DOHH2 (cell line): ENCODE data around the gene SEC24B.

Experiments
- H3F3A ChIP-seq: fragments of 200-600 bp; sonication (generic), shearing (Covaris generic); 2 replicates; pipeline ENCODE4 v1.6.0; 2016; ENCODE audit warnings: antibody characterized with exemption, mild to moderate bottlenecking; ENCODE audit not compliant: control insufficient read depth, insufficient read depth
- H3K27ac ChIP-seq: fragments of 200-600 bp; sonication (generic); 2 replicates; pipeline ENCODE4 v1.5.1; 2014; ENCODE audit warnings: low read depth, mild to moderate bottlenecking, low read length, moderate library complexity
- H3K27me3 ChIP-seq: fragments of 200-600 bp; sonication (generic); 2 replicates; pipeline ENCODE4 v1.6.1; 2014; ENCODE audit warnings: mild to moderate bottlenecking, low read length, mixed read lengths; ENCODE audit not compliant: control insufficient read depth
- H3K36me3 ChIP-seq: fragments of 200-600 bp; sonication (generic); 2 replicates; pipeline ENCODE4 v1.6.1; 2014; ENCODE audit warnings: mild to moderate bottlenecking, low read length, moderate library complexity, mixed read lengths; ENCODE audit not compliant: control insufficient read depth
- H3K4me1 ChIP-seq: fragments of 200-600 bp; sonication (generic); 2 replicates; pipeline ENCODE4 v1.6.1; 2014; ENCODE audit warnings: mild to moderate bottlenecking, low read length, mixed read lengths; ENCODE audit not compliant: control insufficient read depth
- H3K4me2 ChIP-seq: fragments of 200-600 bp; sonication (generic); 2 replicates; pipeline ENCODE4 v1.6.0; 2014; ENCODE audit warnings: mild to moderate bottlenecking, low read length, moderate library complexity
- H3K4me3 ChIP-seq: fragments of 200-600 bp; sonication (generic); 2 replicates; pipeline ENCODE4 v1.5.1; 2014; ENCODE audit warnings: mild to moderate bottlenecking, low read length, mixed read lengths
- H3K79me2 ChIP-seq: fragments of 200-600 bp; sonication (generic); 2 replicates; pipeline ENCODE4 v1.6.1; 2014; ENCODE audit warnings: mild to moderate bottlenecking, low read length, mixed read lengths; ENCODE audit not compliant: control insufficient read depth
- H3K9me2 ChIP-seq: fragments of 200-600 bp; sonication (generic); replicated peaks from 2 replicates; pipeline ENCODE4 v1.6.1; 2014; ENCODE audit warnings: mild to moderate bottlenecking, low read length, mixed read lengths; ENCODE audit not compliant: control insufficient read depth
- H3K9me3 ChIP-seq: fragments of 200-600 bp; sonication (generic); 2 replicates; pipeline ENCODE4 v1.6.1; 2014; ENCODE audit warnings: antibody characterized with exemption, low read length, mixed read lengths; ENCODE audit not compliant: control insufficient read depth, insufficient read depth
- H4K20me1 ChIP-seq: fragments of 200-600 bp; sonication (generic); 2 replicates; pipeline ENCODE4 v1.6.0; 2014; ENCODE audit warnings: low read depth, mild to moderate bottlenecking, antibody characterized with exemption, low read length, moderate library complexity; ENCODE audit not compliant: control insufficient read depth, insufficient read depth
- CTCF ChIP-seq: fragments of 200-600 bp; sonication (generic); IDR thresholded peaks from one replicate; pipeline ENCODE4 v1.5.1; 2014; ENCODE audit warnings: antibody characterized with exemption, mild to moderate bottlenecking, low read depth, low read length; ENCODE audit not compliant: poor library complexity, severe bottlenecking
- EZH2phosphoT487 ChIP-seq: fragments of 200-600 bp; sonication (generic); IDR thresholded peaks from 2 replicates; pipeline ENCODE4 v1.6.1; 2017; ENCODE audit warnings: borderline replicate concordance, mild to moderate bottlenecking, antibody characterized with exemption, low read length, moderate library complexity, mixed read lengths

SEC24B gene

GRCh38 chr4:109408711-109409110 is 24.9 kb upstream of the SEC24B start:
- Histone ChIP-seq H3K4me2 (no peak overlapping the region), H3K9me2 (no peaks in the 10 kb centered on the region), H3K79me2 (no peaks in the 10 kb centered on the region), H3K36me3 (no peaks in the 10 kb centered on the region), H3K4me3 (no peak overlapping the region), H3F3A (no peaks in the 10 kb centered on the region), H3K27me3 (no peaks in the 10 kb centered on the region; the same call in 1 of the 2 replicates), H4K20me1 (no peaks in the 10 kb centered on the region), H3K27ac (no peak overlapping the region), H3K4me1 (peaks cover 5% of the 10 kb centered on the region), H3K9me3 (no peaks in the 10 kb centered on the region)
- TF ChIP-seq EZH2phosphoT487: no peak
- no peak for TF ChIP-seq CTCF

GRCh38 chr4:109410226-109410625 is 23.4 kb upstream of the SEC24B start:
- H4K20me1 ChIP-seq: no peaks in the 10 kb centered on the region
- no peaks in the 10 kb centered on the region for H3K9me3 ChIP-seq
- no peaks in the 10 kb centered on the region; the same call in 1 of the 2 replicates for H3K27me3 ChIP-seq
- no peak for TF ChIP-seq CTCF
- no peaks in the 10 kb centered on the region for H3F3A ChIP-seq
- H3K4me1 ChIP-seq: peaks cover 2% of the 10 kb centered on the region
- no peaks in the 10 kb centered on the region for H3K36me3 ChIP-seq
- no peak overlapping the region for H3K27ac ChIP-seq
- no peaks in the 10 kb centered on the region for H3K79me2 ChIP-seq
- no peak overlapping the region for H3K4me2 ChIP-seq
- no peaks in the 10 kb centered on the region for H3K9me2 ChIP-seq
- H3K4me3 ChIP-seq: no peak overlapping the region

GRCh38 chr4:109410776-109411175 is 22.8 kb upstream of the SEC24B start:
- Histone ChIP-seq H3F3A (no peaks in the 10 kb centered on the region), H3K36me3 (no peaks in the 10 kb centered on the region), H3K27ac (no peak overlapping the region), H3K4me3 (no peak overlapping the region), H3K9me2 (no peaks in the 10 kb centered on the region), H3K27me3 (no peaks in the 10 kb centered on the region; the same call in 1 of the 2 replicates), H3K4me1 (no peaks in the 10 kb centered on the region), H3K9me3 (no peaks in the 10 kb centered on the region), H3K79me2 (no peaks in the 10 kb centered on the region), H4K20me1 (no peaks in the 10 kb centered on the region), H3K4me2 (no peak overlapping the region)
- TF ChIP-seq EZH2phosphoT487: no peak
- no peak for TF ChIP-seq CTCF

- Histone ChIP-seq H3K27me3 (no peaks in the 10 kb centered on the region; the same call in 1 of the 2 replicates), H3K4me1 (no peaks in the 10 kb centered on the region), H3K4me3 (no peak overlapping the region), H3K79me2 (no peaks in the 10 kb centered on the region), H3K9me3 (no peaks in the 10 kb centered on the region), H3K36me3 (no peaks in the 10 kb centered on the region), H4K20me1 (no peaks in the 10 kb centered on the region), H3F3A (no peaks in the 10 kb centered on the region), H3K9me2 (no peaks in the 10 kb centered on the region), H3K27ac (no peak overlapping the region), H3K4me2 (no peak overlapping the region)
- TF ChIP-seq EZH2phosphoT487: no peak
- no peak for TF ChIP-seq CTCF
These were observed 21.7 kb upstream of the SEC24B start for GRCh38 chr4:109411964-109412363.
